ENCODE results near the gene TBX4.

The TBX4 gene

GRCh38 chr17:61453566-61454380 lies 1.6 kb downstream of the TBX4 start:
- in situ Hi-C loops (cut with HindIII; ENCODE audit: low sequenced_read_pairs): no loop called here

- in situ Hi-C loops (cut with HindIII; ENCODE audit: low sequenced_read_pairs): no loop called here
Measured at GRCh38 chr17:61454381-61455323, 2.4 kb downstream of the TBX4 start.

GRCh38 chr17:61455324-61456060 lies 3.3 kb downstream of the TBX4 start:
- in situ Hi-C loops (cut with HindIII; ENCODE audit: low sequenced_read_pairs): no loop called here

- in situ Hi-C loops (cut with HindIII; ENCODE audit: low sequenced_read_pairs): no loop called here
Measured at GRCh38 chr17:61456061-61456681, 3.9 kb downstream of the TBX4 start.

GRCh38 chr17:61456688-61457225 lies 4.5 kb downstream of the TBX4 start:
- in situ Hi-C loops (cut with HindIII; ENCODE audit: low sequenced_read_pairs): no loop called here

GRCh38 chr17:61457226-61457983 lies 5.2 kb downstream of the TBX4 start:
- in situ Hi-C loops (cut with HindIII; ENCODE audit: low sequenced_read_pairs): no loop called here

GRCh38 chr17:61458000-61458399 lies 5.8 kb downstream of the TBX4 start:
- in situ Hi-C loops (cut with HindIII; ENCODE audit: low sequenced_read_pairs): no loop called here

GRCh38 chr17:61458421-61459141 lies 6.4 kb downstream of the TBX4 start:
- in situ Hi-C loops (cut with HindIII; ENCODE audit: low sequenced_read_pairs): no loop called here

GRCh38 chr17:61459142-61459809 lies 7.1 kb downstream of the TBX4 start:
- in situ Hi-C loops (cut with HindIII; ENCODE audit: low sequenced_read_pairs): no loop called here

GRCh38 chr17:61459939-61460718 lies 7.9 kb downstream of the TBX4 start:
- in situ Hi-C loops (cut with HindIII; ENCODE audit: low sequenced_read_pairs): loop anchor here (5.0 kb wide), 1 partner anchor 107 kb away; no protein-coding TSS in a partner anchor

- in situ Hi-C loops (cut with HindIII; ENCODE audit: low sequenced_read_pairs): loop anchor here (5.0 kb wide), 1 partner anchor 106 kb away; no protein-coding TSS in a partner anchor
Measured at GRCh38 chr17:61460796-61461585, 8.8 kb downstream of the TBX4 start.

- in situ Hi-C loops (cut with HindIII; ENCODE audit: low sequenced_read_pairs): loop anchor here (5.0 kb wide), 1 partner anchor 106 kb away; no protein-coding TSS in a partner anchor
Measured at GRCh38 chr17:61461586-61461966, 9.4 kb downstream of the TBX4 start.

- in situ Hi-C loops (cut with HindIII; ENCODE audit: low sequenced_read_pairs): loop anchor here (5.0 kb wide), 1 partner anchor 105 kb away; no protein-coding TSS in a partner anchor
Measured at GRCh38 chr17:61461967-61462718, 9.9 kb downstream of the TBX4 start.

- in situ Hi-C loops (cut with HindIII; ENCODE audit: low sequenced_read_pairs): loop anchor here (5.0 kb wide), 1 partner anchor 104 kb away; no protein-coding TSS in a partner anchor
Measured at GRCh38 chr17:61462719-61463315, 10.6 kb downstream of the TBX4 start.

Measured in endothelial cell of hepatic sinusoid (primary cell).